OCI-LY7 (cell line): ENCODE measurements around the gene SLC16A10. TPM values are rescaled to one million over a fixed set of nuclear protein-coding genes. Genes with fewer than 3 reads are reported as not detected.

Experiments used
- BruUV-seq: library from RNA; stranded (reverse); fragments of 400-500 nt; replicated peaks from 2 replicates; lab custom pipeline; 2021; lab: Mats Ljungman, UMichigan
- CTCF ChIA-PET: fragments of 300-600 bp; sonication (Branson Sonifier 250); formaldehyde crosslinking; loops from one replicate; lab custom pipeline; 2022; ENCODE audit warnings: antibody characterized with exemption; ENCODE audit not compliant: unreplicated experiment; lab: Charles Lee
- POLR2A ChIA-PET: fragments of 300-600 bp; sonication (Branson Sonifier 250); formaldehyde crosslinking; loops from one replicate; lab custom pipeline; 2022; ENCODE audit warnings: antibody characterized with exemption; lab: Charles Lee
- DNase-seq: peaks from one replicate; pipeline ENCODE4 v3.0.0-alpha.2; 2015; ENCODE audit warnings: low spot score
- H2AFZ ChIP-seq: fragments of 200-600 bp; sonication (generic), shearing (Covaris generic); 2 replicates; pipeline ENCODE4 v1.6.1; 2014; ENCODE audit warnings: mild to moderate bottlenecking, antibody characterized with exemption, low read length, moderate library complexity
- H3K27ac ChIP-seq: fragments of 200-600 bp; sonication (generic); 2 replicates; pipeline ENCODE4 v1.5.1; 2014; ENCODE audit warnings: mixed run types, low read depth, mild to moderate bottlenecking, moderate library complexity, low read length, inconsistent platforms; ENCODE audit not compliant: poor library complexity, severe bottlenecking
- H3K36me3 ChIP-seq: fragments of 200-600 bp; sonication (generic); 2 replicates; pipeline ENCODE4 v1.6.1; 2014; ENCODE audit warnings: mild to moderate bottlenecking, antibody characterized with exemption, low read length, moderate library complexity, mixed read lengths; ENCODE audit not compliant: insufficient read depth
- H3K4me1 ChIP-seq: fragments of 200-600 bp; sonication (generic); 2 replicates; pipeline ENCODE4 v1.5.1; 2014; ENCODE audit warnings: mild to moderate bottlenecking, low read length; ENCODE audit not compliant: insufficient read depth, poor library complexity, severe bottlenecking
- H3K4me2 ChIP-seq: fragments of 200-600 bp; sonication (generic); 2 replicates; pipeline ENCODE4 v1.6.1; 2014; ENCODE audit warnings: mild to moderate bottlenecking, low read length
- H3K4me3 ChIP-seq: fragments of 200-600 bp; sonication (generic); 2 replicates; pipeline ENCODE4 v1.5.1; 2014; ENCODE audit warnings: mild to moderate bottlenecking, low read depth, low read length; ENCODE audit not compliant: poor library complexity, severe bottlenecking
- H3K79me2 ChIP-seq: fragments of 200-600 bp; sonication (generic); 2 replicates; pipeline ENCODE4 v1.6.1; 2016; ENCODE audit warnings: low read depth, mild to moderate bottlenecking, low read length, moderate library complexity, mixed read lengths; ENCODE audit not compliant: insufficient read depth
- H3K9me2 ChIP-seq: fragments of 200-600 bp; sonication (generic); 2 replicates; pipeline ENCODE4 v1.6.1; 2016; ENCODE audit warnings: mild to moderate bottlenecking, low read length, mixed read lengths; ENCODE audit not compliant: insufficient read depth
- H3K9me3 ChIP-seq: fragments of 200-600 bp; sonication (generic); 2 replicates; pipeline ENCODE4 v1.6.1; 2014; ENCODE audit warnings: mild to moderate bottlenecking, mixed run types, low read length, mixed read lengths
- H4K20me1 ChIP-seq: fragments of 200-600 bp; sonication (generic); 2 replicates; pipeline ENCODE4 v1.6.1; 2014; ENCODE audit warnings: mild to moderate bottlenecking, antibody characterized with exemption, low read length, moderate library complexity, mixed read lengths; ENCODE audit not compliant: insufficient read depth
- EZH2phosphoT487 ChIP-seq: fragments of 200-600 bp; sonication (generic); IDR thresholded peaks from 2 replicates; pipeline ENCODE4 v1.6.1; 2018; ENCODE audit warnings: low read depth, borderline replicate concordance, mild to moderate bottlenecking, mixed run types, antibody characterized with exemption, low read length, moderate library complexity, mixed read lengths
- intact Hi-C: fragments of 100-400 bp; cut with micrococcal nuclease; formaldehyde crosslinking; loops from one replicate; pipeline ENCODE4 v1.10.0; 2022; ENCODE audit not compliant: unreplicated experiment
- total RNA-seq, 2 experiments: library from RNA; depleted of rRNA in 1 of 2; stranded (reverse); fragments of >200 nt in 1 of 2; shearing (Covaris generic) in 1 of 2; gene quantifications; 2 replicates each; pipeline ENCODE4 v1.2.3, GENCODE V29; 2014 to 2022
- TF ChIP-seq, protein P1 (sequence below): fragments of 200-600 bp; sonication (generic); conservative IDR thresholded peaks from 2 replicates; pipeline ENCODE4 v1.5.1; 2014; ENCODE audit warnings: mild to moderate bottlenecking, antibody characterized with exemption, low read length, moderate library complexity, mixed read lengths

SLC16A10 gene
- total RNA-seq, 2 experiments from 2014 or later: not detected

DNA sequence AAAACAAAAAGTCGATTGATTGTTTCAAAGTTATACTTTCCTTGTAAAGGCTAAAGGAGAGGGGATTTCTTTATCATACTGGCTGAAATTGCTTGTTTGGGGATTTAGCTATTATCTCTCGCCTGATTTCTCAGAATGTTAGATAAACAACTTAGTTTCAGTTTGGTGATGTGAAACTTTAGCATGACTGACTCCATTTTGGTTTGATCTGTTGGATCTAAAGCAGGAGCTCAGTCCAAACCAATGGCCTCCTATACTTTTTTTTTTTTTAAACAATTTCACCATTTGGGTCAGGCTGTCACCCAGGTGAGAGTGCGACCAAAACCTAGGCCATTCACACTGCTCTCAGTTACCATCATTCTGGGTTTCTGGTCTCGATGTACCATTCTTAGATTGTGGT is 45.4 kb upstream of the SLC16A10 start:
- no peak for DNase-seq
- Histone ChIP-seq H3K27ac (no peak overlapping the region), H3K79me2 (no peaks in the 10 kb centered on the region), H3K4me1 (no peaks in the 10 kb centered on the region), H3K4me3 (no peak overlapping the region), H3K9me2 (no peaks in the 10 kb centered on the region), H4K20me1 (no peaks in the 10 kb centered on the region), H2AFZ (no peak overlapping the region), H3K36me3 (no peaks in the 10 kb centered on the region), H3K4me2 (no peak overlapping the region), H3K9me3 (no peaks in the 10 kb centered on the region)
- no TSS peak for BruUV-seq
- TF ChIP-seq, protein P1, sequence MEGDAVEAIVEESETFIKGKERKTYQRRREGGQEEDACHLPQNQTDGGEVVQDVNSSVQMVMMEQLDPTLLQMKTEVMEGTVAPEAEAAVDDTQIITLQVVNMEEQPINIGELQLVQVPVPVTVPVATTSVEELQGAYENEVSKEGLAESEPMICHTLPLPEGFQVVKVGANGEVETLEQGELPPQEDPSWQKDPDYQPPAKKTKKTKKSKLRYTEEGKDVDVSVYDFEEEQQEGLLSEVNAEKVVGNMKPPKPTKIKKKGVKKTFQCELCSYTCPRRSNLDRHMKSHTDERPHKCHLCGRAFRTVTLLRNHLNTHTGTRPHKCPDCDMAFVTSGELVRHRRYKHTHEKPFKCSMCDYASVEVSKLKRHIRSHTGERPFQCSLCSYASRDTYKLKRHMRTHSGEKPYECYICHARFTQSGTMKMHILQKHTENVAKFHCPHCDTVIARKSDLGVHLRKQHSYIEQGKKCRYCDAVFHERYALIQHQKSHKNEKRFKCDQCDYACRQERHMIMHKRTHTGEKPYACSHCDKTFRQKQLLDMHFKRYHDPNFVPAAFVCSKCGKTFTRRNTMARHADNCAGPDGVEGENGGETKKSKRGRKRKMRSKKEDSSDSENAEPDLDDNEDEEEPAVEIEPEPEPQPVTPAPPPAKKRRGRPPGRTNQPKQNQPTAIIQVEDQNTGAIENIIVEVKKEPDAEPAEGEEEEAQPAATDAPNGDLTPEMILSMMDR: no peak
- TF ChIP-seq EZH2phosphoT487: no peak
- intact Hi-C loops: no loop called here
- ChIA-PET CTCF (no interaction called here), POLR2A (interaction anchor here (0.6 to 1.0 kb wide), 2 partner anchors 44 to 266 kb away, joined by 3 read pairs; no protein-coding TSS in a partner anchor)

DNA sequence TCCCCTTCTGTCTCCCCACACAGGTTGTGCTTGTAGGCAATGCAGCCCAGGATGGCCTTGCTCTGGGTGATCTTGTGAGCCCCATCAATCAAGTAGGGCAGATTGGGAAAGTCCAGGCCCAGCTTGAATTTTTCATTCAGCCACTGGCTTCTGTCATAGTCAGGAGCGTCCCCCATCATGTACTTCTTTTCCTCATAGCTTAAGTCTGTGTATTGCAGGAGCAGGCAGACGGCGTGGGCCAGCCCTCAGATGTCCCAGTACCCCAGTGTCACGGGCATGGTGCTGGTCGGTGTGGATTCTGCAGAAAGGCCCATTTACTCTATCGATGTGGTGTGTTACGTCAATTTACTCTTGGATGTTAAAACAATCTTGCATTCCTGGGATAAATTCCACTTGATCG is 40.1 kb upstream of the SLC16A10 start:
- H3K4me1 ChIP-seq: no peaks in the 10 kb centered on the region
- H3K36me3 ChIP-seq: no peaks in the 10 kb centered on the region
- TF ChIP-seq, protein P1: no peak
- TF ChIP-seq EZH2phosphoT487: no peak
- H4K20me1 ChIP-seq: no peaks in the 10 kb centered on the region
- no peak overlapping the region for H3K4me2 ChIP-seq
- intact Hi-C loops: no loop called here
- no peak for DNase-seq
- no peak overlapping the region for H3K27ac ChIP-seq
- no TSS peak for BruUV-seq
- H3K9me3 ChIP-seq: no peaks in the 10 kb centered on the region
- CTCF ChIA-PET: no interaction called here
- H3K9me2 ChIP-seq: 0 out of 2 replicates have a peak, but pooled peaks cover 2% of the 10 kb centered on the region
- H2AFZ ChIP-seq: no peak overlapping the region
- no peak overlapping the region for H3K4me3 ChIP-seq
- POLR2A ChIA-PET: interaction anchor here (0.5 kb wide), 1 partner anchor 1450 kb away, joined by 3 read pairs; no protein-coding TSS in a partner anchor
- no peaks in the 10 kb centered on the region for H3K79me2 ChIP-seq

DNA sequence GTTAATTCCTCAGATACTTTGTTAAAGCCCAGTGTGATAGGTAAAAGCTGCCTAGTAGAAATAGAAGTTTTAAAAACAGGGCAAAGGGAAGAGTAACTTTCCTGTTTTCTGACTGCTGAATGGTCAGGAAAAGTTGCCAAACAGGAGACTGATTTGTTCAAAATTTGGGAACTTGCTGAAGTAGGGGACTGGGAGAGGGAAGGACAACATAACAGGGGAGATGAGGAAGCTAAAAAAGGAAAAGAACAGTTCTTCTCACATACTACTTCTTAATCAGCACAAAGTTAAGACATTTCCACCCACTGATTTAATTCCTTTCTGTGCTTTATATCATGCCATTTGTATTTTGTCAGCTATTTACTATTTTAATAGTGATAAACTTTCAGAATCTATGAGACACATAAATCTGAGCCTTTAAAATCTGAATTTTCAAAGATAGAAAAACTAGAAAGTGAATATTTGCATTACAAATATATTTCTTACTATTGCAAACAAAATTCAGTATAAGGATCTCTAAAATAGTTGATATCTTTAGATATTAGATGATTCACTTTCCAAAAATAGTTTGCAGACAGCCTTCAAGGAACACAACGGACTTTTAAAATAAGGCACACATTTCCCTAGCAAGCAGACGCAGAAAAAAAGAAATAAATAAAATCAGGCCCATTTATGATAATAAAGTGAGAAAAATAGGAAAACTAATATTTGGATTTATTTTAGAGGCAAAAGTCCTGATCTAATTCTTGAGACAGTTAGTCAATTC is 36.9 kb upstream of the SLC16A10 start:
- H2AFZ ChIP-seq: no peak overlapping the region
- no peaks in the 10 kb centered on the region for H3K9me3 ChIP-seq
- no peaks in the 10 kb centered on the region for H3K4me1 ChIP-seq
- H3K4me3 ChIP-seq: no peak overlapping the region
- BruUV-seq: no TSS peak
- H4K20me1 ChIP-seq: no peaks in the 10 kb centered on the region
- no peak for TF ChIP-seq EZH2phosphoT487
- TF ChIP-seq, protein P1: no peak
- CTCF ChIA-PET: no interaction called here
- no peaks in the 10 kb centered on the region for H3K36me3 ChIP-seq
- DNase-seq: no peak
- no peak overlapping the region for H3K27ac ChIP-seq
- intact Hi-C loops: loop anchor here (10.0 kb wide), 1 partner anchor 994 kb away; no protein-coding TSS in a partner anchor
- H3K4me2 ChIP-seq: no peak overlapping the region
- POLR2A ChIA-PET: no interaction called here
- H3K9me2 ChIP-seq: 0 out of 2 replicates have a peak, but pooled peaks cover 2% of the 10 kb centered on the region
- no peaks in the 10 kb centered on the region for H3K79me2 ChIP-seq
